Loucy (cell line): ENCODE results near the gene MSRB2.
"Not testable (repeated sequence)": the region's sequence is repeated elsewhere in the genome, so short reads cannot be mapped to it uniquely, and the experiment has no call there.

Experiments
- H2AFZ ChIP-seq: fragments of 200-600 bp; sonication (generic); 2 replicates; pipeline ENCODE4 v1.6.0; 2016; ENCODE audit warnings: antibody characterized with exemption, mild to moderate bottlenecking, low read length, moderate library complexity
- H3F3A ChIP-seq: fragments of 200-600 bp; 2 replicates; pipeline ENCODE4 v1.6.0; 2016; ENCODE audit warnings: antibody characterized with exemption, low read depth, mild to moderate bottlenecking
- H3K27me3 ChIP-seq: fragments of 200-600 bp; sonication (generic); 2 replicates; pipeline ENCODE4 v1.6.1; 2014; ENCODE audit warnings: low read length, mild to moderate bottlenecking; ENCODE audit not compliant: insufficient read depth, poor library complexity, severe bottlenecking
- H3K36me3 ChIP-seq: fragments of 200-600 bp; sonication (generic); 2 replicates; pipeline ENCODE4 v1.6.1; 2016; ENCODE audit warnings: low read length; ENCODE audit not compliant: insufficient read depth
- H3K4me1 ChIP-seq: fragments of 200-600 bp; sonication (generic); 2 replicates; pipeline ENCODE4 v1.5.1; 2014; ENCODE audit warnings: low read length, mild to moderate bottlenecking; ENCODE audit not compliant: insufficient read depth, poor library complexity, severe bottlenecking
- H3K4me2 ChIP-seq: fragments of 200-600 bp; sonication (generic); 2 replicates; pipeline ENCODE4 v1.6.0; 2014; ENCODE audit warnings: antibody characterized with exemption, low read length, low read depth, mild to moderate bottlenecking; ENCODE audit not compliant: poor library complexity, severe bottlenecking
- H3K4me3 ChIP-seq: fragments of 200-600 bp; sonication (generic); 2 replicates; pipeline ENCODE4 v1.5.1; 2014; ENCODE audit warnings: low read length, mild to moderate bottlenecking, mixed read lengths; ENCODE audit not compliant: poor library complexity, severe bottlenecking
- H3K79me2 ChIP-seq: fragments of 200-600 bp; sonication (generic); 2 replicates; pipeline ENCODE4 v1.6.1; 2014; ENCODE audit warnings: low read length; ENCODE audit not compliant: insufficient read depth
- H3K9ac ChIP-seq: fragments of 200-600 bp; sonication (generic); 2 replicates; pipeline ENCODE4 v1.6.0; 2014; ENCODE audit warnings: mild to moderate bottlenecking, low read depth, low read length, moderate library complexity; ENCODE audit not compliant: poor library complexity, severe bottlenecking
- H3K9me2 ChIP-seq: fragments of 200-600 bp; sonication (generic); replicated peaks from 2 replicates; pipeline ENCODE4 v1.6.1; 2016; ENCODE audit warnings: low read depth, low read length, mixed read lengths
- H3K9me3 ChIP-seq: fragments of 200-600 bp; sonication (generic); 2 replicates; pipeline ENCODE4 v1.6.1; 2014; ENCODE audit warnings: mild to moderate bottlenecking, antibody characterized with exemption, low read length, low read depth; ENCODE audit not compliant: insufficient read depth
- H4K20me1 ChIP-seq: fragments of 200-600 bp; sonication (generic); 2 replicates; pipeline ENCODE4 v1.6.0; 2014; ENCODE audit warnings: antibody characterized with exemption, low read length, mild to moderate bottlenecking; ENCODE audit not compliant: insufficient read depth, poor library complexity, severe bottlenecking
- EZH2phosphoT487 ChIP-seq: fragments of 200-600 bp; IDR thresholded peaks from 2 replicates; pipeline ENCODE4 v1.6.1; 2018; ENCODE audit warnings: antibody characterized with exemption, mild to moderate bottlenecking, moderate library complexity, borderline replicate concordance
- TF ChIP-seq, protein P1 (sequence below): fragments of 200-600 bp; sonication (generic); conservative IDR thresholded peaks from 2 replicates; pipeline ENCODE4 v1.5.1; 2014; ENCODE audit warnings: mild to moderate bottlenecking, antibody characterized with exemption, low read length

MSRB2 gene

DNA sequence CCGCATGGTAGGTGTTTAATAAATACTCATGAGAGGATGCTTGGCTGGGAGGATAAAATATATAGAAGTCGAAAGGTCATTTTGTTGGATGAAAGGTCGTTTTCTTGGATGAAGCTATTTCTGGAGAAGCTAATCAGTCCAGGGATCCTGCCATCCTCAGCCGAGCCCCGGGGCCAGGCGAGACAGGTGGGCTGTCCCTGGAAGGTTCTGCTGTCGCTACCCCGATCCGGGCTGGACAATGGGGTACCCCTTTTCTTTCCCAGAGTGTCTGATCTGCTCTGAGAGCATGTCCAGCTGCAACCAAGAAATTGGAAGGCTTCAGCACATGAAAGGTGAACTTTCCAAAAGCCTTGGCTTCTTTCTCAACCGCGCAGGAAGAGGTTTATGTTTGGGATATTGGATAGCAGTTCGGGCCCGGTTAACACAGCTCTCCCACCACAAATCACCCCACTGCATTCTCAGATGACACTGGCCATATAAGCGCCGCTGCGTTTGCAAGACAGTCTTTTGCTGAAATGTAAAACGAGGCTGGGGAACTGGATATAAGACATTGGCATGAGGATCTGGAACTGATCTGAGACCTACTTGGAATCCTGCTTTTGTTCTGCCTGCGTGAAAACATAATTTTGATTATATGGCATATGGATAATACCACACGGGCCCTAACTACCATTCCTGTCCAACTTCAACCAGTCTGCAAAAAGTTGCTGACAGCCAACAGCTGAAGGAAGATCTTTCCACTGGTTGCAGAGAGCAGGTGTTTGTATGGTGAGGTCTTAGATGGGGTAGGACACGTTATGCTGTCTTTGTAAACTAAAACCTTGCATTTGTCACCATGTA, 31.2 kb upstream of the MSRB2 start:
- Histone ChIP-seq H3K9me3 (no peaks in the 10 kb centered on the region), H2AFZ (no peak overlapping the region), H3K4me1 (no peaks in the 10 kb centered on the region), H3K27me3 (peaks cover 3% of the 10 kb centered on the region), H3K4me2 (no peak overlapping the region), H3K36me3 (no peaks in the 10 kb centered on the region), H4K20me1 (no peaks in the 10 kb centered on the region), H3K79me2 (no peaks in the 10 kb centered on the region), H3K4me3 (no peak overlapping the region), H3K9ac (no peak overlapping the region), H3F3A (no peaks in the 10 kb centered on the region), H3K9me2 (no peaks in the 10 kb centered on the region)
- TF ChIP-seq, protein P1, sequence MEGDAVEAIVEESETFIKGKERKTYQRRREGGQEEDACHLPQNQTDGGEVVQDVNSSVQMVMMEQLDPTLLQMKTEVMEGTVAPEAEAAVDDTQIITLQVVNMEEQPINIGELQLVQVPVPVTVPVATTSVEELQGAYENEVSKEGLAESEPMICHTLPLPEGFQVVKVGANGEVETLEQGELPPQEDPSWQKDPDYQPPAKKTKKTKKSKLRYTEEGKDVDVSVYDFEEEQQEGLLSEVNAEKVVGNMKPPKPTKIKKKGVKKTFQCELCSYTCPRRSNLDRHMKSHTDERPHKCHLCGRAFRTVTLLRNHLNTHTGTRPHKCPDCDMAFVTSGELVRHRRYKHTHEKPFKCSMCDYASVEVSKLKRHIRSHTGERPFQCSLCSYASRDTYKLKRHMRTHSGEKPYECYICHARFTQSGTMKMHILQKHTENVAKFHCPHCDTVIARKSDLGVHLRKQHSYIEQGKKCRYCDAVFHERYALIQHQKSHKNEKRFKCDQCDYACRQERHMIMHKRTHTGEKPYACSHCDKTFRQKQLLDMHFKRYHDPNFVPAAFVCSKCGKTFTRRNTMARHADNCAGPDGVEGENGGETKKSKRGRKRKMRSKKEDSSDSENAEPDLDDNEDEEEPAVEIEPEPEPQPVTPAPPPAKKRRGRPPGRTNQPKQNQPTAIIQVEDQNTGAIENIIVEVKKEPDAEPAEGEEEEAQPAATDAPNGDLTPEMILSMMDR: no peak
- TF ChIP-seq EZH2phosphoT487: no peak

DNA sequence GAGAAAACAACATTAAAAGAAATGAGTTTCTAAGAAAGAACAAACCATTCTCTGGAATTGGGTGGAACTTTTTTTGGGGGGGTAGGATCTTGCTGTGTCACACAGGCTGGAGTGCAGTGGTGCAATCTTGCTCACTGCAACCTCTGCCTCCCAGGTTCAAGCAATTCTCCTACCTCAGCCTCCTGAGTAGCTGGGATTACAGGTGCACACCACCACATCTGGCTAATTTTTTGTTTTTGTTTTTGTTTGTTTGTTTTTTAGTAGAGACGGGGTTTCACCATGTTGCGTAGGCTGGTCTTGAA, 30.6 kb upstream of the MSRB2 start:
- not testable (repeated sequence) for H3K4me1 ChIP-seq, H3K79me2 ChIP-seq, H4K20me1 ChIP-seq, H3F3A ChIP-seq, H3K36me3 ChIP-seq, H2AFZ ChIP-seq, H3K4me3 ChIP-seq, H3K4me2 ChIP-seq, H3K9me2 ChIP-seq, H3K9me3 ChIP-seq, H3K9ac ChIP-seq, H3K27me3 ChIP-seq

DNA sequence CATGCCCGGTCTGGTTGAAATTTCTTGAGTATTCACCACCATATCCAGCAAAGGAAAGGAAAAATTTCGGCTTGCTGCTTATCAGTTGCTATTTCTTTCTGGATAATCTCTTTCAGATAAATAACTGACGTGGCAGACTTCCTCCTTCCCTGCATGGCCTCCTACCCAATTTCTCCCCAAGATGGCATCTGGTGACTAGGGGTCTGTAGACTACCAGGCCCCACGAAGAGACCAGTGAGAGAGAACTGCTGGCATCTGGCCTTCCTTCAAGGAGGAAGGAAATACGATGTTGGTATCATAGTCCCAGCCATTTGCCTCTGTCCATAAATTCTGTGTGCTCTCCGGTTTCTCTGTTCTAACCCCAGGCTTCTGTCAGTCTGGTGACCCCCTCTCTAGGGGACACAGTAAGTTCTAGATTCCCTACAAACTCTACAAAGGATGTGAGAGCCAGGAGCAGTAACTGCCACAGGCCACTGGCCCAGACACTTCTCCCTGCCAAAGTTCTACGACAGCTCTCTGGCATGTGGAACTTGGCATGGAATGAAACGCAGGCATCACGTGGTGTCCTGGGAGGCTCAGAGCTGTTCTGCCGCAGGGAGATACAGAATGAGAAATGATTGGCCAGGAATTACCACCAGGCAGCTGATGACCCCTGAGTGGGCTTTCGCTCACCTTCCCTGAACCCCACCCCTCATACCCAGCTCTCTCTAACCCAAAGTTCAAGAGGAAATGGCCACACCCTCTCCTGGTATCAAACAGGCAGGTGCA, 30.0 kb upstream of the MSRB2 start:
- Histone ChIP-seq H3K9me2 (no peaks in the 10 kb centered on the region), H3K36me3 (no peaks in the 10 kb centered on the region), H3K9ac (no peak overlapping the region), H3K4me3 (no peak overlapping the region), H3F3A (no peaks in the 10 kb centered on the region), H3K27me3 (no peaks in the 10 kb centered on the region), H3K79me2 (no peaks in the 10 kb centered on the region), H3K4me2 (no peak overlapping the region), H3K4me1 (no peaks in the 10 kb centered on the region), H4K20me1 (no peaks in the 10 kb centered on the region), H3K9me3 (no peaks in the 10 kb centered on the region), H2AFZ (no peak overlapping the region)
- TF ChIP-seq EZH2phosphoT487: no peak
- TF ChIP-seq, protein P1: no peak
